NCI-H748 (cell line): ENCODE measurements around the gene MCC.
A peak's percentile ranks its signal among the peaks of the same experiment; 100 is the strongest.

ENCODE experiments used
- DNase-seq: peaks from one replicate; lab custom pipeline; 2025; ENCODE audit not compliant: unreplicated experiment; lab: John Stamatoyannopoulos, UW

The MCC gene

DNA sequence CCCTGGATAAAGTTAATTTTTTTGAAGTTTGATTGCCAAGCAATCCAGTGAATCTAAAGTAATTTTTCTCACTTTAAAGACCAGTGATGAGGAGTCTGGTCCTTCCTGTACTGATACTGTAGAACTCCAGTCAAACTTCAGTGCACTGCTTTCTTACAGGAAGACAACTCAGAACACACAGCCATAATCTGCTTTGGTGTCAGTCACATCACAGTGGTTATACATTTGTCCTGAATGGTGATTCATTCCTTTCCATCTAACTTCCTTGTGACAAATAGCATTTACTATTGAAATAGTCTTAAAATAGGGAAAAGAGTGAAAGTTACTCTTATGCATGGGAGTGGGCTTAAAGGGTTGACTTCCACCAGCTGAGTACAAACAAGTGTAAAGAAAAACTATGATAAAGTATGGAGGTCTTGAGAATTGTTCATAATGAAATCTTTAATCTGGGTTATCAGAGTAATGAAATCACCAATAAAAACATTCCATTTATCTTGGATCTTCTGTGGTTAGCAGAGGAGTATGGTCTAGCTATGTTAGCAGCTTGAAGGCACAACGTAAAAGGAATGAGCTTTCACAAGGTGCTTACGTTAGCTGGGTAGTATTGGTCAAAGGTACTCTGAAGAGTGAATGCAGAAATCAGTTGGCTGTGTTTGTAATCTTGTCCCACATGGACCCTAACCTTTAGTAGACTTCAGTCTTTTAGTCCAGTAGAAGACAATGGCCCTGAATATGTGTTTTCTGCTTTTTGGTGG lies 470.2 kb downstream of the MCC start:
- DNase-seq: no peak

DNA sequence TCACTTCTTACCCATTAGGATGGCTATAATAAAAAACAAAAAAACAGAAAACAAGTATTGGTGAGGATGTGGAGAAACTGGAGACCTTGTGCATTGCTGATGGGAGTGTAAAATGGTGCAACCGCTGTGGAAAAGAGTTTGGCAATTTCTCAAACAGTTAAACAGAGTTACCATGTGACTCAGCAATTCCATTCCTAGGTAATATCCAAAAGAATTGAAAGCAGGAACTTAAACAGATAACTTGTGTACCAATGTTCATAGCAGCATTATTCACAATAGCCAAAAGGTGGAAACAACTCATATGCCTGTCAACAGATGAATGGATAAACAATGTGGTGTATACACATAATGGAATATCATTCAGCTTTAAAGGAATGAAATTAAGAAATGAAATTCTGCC lies 482.8 kb downstream of the MCC start:
- DNase-seq: no peak

DNA sequence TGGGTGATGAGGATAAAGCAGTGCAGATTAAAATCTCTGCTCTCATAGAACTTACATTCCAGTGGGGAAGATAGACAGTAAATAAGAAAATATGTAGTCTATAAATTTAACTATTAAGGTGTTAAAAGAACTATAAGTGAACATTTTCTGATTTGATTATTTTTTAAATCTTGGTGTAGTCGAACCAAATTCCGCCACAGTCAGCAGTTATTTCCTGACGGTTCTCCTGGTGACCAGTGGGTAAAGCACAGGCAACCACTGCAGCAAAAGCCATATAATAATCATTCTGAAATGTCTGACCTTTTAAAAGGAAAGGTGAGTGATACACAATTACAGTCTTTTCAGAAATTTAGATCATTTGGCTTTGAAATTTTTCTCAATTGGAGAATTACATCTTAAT lies 484.5 kb downstream of the MCC start:
- no peak for DNase-seq

DNA sequence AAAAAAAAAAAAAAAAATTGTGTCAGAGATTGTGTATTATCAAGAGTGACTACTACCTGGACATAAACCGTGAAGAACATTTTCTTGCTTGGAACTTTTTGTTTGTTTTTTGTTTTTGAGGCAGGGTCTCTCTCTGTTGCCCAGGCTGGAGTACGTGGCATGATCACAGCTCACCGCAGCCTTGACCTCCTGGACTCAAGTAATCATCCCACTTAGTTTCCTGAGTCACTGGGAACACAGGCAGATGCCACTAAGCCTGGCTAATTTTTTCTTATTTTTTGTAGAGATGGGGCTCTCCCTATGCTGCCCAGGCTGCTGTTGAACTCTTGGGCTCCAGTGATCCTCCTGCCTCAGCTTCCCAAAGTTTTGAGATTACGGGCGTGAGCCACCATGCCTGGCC lies 485.8 kb downstream of the MCC start:
- DNase-seq: no peak

DNA sequence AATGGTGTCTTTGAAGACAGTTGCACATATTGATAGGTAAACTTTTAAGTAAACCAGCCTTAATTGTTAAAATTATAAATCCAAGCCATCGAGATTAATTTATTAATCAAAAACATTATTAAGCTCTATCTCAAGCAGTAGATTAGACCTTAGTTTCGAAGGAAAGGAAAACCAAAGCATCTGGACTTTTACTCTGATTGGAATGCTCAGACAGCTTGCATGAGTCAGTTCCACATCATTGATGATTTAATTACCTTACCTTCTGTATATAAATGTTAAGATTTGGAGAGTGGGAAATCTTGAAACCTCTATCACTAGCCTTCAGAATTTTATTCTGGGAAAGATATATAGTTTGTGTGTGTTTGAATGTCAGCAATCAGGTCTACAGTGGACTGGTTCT lies 487.8 kb downstream of the MCC start:
- no peak for DNase-seq

DNA sequence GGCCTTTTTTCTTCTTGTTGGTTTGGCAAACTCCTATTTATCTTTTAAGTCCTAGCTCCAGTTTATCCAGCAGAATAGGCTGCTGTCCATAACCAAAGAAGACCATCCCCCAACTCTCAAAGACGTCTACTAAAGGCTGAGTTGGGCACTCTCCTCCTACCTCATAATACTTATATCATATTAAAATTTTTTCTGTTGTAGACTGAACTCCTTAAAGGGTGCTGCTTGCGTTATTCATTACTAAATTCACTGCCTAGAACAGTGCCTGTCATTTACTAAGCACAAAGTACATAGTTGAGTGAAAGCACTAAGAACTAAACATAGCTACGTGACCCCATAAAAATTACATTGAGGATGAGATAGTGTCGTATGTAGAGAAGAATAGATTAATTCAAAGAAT lies 490.0 kb downstream of the MCC start:
- no peak for DNase-seq

DNA sequence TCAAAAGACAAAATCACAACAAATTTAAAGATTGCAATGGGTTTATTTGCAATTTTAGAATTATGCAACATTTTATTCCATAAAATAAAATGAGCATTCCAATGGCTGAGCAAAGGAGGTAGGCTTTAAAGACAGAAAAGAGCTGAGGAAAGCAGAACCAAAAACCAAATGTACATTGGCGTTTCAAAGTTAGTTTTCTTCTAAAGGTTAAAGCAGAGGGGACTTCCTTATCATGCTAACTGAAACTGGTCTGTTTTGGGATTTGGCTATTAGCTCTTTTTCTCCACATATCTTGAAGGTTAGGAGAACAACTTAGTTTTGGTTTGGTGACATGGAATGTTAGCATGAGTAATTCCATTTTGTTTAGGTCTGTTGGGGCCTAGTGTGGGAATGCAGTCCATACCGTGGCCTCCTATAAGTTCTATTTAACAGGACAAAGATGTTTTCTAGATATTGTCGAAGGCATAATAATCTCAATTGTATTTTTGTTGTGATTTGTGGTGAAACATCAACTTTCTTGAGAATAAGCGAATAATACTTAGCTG lies 491.4 kb downstream of the MCC start:
- no peak for DNase-seq

DNA sequence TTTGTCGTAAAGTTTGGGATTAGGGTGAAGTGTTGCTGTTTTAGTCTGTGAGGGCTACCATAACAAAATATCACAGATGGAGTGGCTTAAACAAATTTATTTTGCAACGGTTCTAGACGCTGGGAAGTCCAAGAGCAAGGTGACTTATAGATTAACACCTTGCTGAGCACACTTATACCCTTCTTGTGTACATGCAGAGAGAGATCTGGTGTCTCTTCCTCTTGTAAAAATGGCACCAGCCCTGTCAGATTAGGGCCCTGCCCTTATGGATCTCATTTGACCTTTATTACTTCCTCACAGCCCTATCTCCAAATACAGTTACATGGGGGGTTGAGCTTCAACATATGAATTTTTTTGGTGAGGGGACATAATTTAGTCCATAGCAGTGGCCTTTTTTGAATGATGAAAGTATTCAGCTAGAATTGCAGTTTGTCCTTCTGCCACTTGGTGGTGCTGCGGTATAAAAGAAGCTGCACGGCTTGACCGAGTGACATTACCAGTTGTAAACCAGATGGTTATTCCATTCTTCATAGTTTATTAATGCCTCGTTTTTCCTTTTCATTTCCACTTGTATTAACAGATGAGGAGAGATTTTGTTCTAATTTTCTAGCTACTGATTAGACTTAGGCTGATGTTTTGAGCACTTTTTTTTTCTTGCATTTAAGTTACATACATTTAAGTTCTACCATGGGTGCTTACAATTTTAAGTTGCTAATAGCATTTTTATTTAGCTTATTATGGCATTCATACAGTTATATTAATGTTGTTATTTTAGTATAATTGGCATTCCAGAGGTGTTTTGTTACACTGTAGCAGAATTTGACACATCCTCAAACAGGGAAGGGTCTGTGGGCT lies 492.3 kb downstream of the MCC start:
- peak; percentile 64 for DNase-seq

DNA sequence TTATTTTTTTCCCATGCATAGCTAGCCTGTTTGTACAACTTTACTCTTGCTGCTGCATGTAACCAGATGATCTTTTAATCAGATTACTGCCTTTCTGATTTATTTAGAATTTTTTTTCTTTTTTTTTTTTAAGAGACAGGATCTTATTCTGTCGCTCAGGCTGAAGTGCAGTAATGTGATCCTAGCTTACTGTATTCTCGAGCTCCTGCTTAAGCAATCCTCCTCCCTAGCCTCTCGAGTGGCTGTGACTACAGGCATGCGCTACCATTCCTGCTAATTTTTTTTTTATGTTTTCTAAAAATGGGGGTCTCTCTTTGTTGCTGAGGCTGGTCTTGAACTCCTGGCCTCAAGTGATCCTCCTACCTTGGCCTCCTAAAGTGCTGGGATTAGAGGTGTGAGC lies 502.0 kb downstream of the MCC start:
- DNase-seq: no peak

DNA sequence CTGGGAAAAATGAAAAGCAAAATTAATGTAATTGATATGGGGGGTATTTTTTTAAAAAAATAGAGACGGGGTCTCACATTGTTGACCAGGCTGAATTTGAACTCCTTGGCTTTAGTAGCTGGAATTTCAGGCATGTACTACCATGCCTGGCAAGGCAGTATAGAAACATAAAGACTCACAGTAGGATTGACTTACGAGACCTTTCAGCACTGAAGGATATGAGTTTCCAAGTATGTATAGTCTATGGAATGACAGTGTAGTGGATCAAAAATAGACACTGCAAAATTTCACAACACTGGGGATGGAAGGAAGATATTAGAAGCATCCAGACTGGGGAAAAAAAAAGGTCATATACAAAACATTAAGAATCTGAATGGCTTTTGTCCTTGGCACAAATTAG lies 504.9 kb downstream of the MCC start:
- DNase-seq: no peak

DNA sequence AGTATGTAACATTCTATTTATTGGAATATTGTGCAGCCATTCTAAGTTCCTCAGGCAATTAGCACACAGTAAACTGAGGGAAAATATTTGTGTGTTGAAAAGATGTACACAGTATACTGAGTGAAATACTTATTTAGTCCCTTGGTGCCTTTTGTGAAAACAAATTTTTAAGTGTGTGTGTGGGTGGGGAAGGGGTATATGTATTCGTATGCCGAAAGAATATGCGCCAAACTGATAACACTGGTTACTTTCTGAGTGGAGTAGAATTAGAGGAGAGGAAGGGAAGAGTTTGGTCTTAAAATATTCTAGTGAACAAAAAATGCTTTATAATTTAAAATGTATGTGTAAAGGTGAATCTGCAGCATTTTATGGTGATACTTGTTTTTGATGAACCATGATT lies 508.5 kb downstream of the MCC start:
- no peak for DNase-seq

DNA sequence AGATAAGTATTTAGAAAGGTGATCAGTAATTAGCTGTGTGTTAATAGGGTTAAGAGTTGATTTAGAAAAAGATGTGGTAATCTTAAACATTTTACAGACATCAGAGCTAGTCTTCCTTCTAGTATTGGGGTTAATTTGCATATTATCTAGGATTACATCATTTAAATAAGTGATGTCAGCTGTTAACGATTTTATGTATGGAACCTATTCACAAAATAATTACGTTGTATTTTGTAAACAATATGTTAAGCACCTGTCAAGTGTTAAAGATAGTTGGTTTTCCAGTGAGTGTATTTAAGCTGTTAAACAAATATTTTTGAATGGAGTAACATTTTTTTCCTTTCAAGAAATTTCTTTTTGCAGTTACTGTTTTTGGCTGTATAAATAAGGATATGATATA lies 509.4 kb downstream of the MCC start:
- peak; percentile 20 for DNase-seq

DNA sequence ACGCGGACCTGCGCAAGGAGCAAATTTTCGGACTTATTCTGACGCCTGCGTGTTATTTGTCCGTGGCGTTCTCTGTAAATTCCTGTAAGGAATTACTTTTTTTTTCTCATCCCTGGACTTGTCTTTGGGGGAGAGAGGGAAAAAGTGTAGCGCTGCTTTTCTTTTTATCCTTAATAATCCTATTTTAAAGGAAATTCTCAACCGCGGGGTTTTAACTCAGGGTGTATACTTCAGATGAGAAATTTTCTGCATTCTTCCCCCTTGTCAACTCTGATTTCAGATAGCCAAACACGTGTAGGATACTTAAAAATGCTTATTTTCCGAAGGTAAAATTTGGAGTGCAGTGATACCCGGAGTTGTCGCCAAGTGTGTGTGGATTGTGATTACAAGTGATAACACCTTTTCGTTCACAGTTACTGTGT lies 510.8 kb downstream of the MCC start:
- DNase-seq: peak; percentile 30

DNA sequence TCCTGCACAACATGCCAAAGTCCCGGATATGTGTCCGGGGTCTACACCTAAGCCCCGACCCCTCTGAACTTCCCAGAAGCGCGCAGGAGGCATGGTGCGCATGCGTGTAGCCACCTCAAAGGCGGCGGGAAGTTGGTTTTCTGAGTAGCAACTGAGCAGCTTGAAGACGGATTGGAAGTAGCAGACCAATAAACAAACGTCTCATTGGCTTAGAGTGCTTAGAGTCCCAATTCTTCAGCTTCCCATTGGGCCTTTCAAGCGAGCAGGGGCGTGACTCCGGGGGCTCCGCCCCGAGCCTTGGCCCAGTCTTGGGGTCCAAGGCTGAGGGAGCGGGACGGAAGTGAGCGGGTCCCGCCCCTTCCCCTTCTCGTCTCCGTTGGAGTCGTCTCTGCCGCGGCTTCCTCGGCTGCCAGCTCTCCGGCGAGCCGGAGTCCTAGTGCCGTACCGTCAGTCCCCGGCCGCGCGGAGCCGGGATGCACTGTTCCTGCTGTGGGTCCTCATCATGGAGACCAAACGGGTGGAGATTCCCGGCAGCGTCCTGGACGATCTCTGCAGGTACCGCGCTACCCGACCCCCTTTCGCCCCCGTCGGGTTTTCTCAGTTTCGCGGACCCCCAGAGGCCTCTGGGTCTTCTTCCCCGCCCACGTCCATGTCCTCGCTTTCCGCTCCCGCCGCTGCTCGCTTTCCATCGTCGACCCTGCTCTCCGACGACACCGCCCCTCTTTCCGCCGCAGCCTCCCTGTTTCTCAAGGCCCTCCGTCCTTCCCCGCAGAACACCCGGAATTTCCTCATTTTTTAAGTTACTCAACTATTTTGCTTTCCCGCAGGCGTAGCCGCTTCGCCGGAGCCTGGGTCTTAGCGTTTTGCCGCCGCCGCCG lies 511.6 kb downstream of the MCC start, which contains the start of gene DCP2:
TSS of gene DCP2 (plus strand) at position 367 of the 878 bp plus-strand sequence. CDS start at position 503, 136 bp downstream.
- DNase-seq: peak; percentile 99

DNA sequence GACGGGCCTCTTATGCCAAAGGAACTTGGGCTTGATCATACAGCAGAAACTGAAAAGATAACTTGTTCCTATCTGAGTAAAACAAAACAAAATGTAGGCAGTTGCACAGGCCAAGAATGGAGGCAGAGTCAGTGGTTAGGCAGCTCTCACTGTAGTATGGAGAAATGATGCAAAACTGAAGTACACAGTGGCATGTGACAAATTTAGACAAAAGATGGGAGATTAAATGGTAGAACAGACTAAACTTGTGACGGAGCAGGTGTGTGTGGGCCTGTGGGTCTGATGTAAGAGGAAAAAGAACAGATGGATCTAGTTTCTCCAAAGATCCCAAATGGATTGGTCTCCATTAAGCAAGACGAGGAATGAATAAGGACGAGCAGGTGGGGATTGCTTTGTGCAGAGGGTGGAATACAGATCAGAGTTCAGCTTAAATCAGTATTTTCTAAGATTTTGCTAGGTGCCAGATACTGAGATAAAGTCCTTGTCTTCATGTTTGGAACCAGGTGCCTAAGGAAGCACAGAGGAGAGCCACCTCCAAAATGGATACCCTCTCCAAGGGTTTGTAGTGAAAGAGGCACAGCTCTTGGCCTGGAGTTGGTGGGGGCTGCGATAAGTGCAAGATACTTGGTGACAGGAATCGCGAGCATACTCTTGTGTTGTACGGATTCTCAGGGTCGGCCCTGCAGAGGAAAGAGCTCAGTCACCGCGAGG lies 512.4 kb downstream of the MCC start:
- DNase-seq: no peak

DNA sequence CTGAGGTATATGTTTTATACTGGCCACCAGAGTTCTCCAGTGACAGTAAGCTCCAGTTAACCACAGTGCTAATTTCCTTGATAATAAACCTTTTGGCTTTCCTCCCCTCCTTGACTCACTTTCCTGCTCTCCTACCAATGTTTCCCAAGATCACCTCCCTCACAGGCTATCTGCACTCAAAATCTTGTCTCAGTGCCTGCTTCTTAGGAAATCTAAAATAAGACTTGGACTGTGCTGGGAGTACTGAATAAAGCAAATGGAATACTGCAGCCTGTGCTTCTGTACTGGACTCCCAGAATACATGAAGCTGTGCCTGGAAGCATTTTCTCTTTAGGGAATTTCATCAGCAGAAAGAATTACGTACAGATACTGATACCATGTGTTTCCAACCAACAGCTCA lies 513.4 kb downstream of the MCC start:
- no peak for DNase-seq

DNA sequence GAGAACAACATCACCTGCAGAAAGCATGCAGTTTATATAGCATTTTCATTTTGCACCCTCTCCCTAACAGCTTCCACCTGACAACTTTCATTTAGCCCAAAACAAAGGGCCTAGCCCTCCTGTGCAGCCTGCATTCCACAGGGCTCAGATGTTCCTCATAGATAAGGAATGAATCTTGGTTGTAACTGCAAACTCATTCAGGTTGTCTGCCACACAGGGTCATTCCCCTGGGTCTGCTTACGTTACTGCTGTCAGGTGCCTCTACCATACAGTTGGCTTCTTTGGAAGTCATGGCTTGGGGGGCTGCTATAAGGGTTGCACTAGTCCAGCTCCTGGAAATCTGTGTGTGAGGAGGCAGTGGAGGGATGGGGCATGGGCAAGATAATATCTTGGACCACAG lies 514.3 kb downstream of the MCC start:
- no peak for DNase-seq

DNA sequence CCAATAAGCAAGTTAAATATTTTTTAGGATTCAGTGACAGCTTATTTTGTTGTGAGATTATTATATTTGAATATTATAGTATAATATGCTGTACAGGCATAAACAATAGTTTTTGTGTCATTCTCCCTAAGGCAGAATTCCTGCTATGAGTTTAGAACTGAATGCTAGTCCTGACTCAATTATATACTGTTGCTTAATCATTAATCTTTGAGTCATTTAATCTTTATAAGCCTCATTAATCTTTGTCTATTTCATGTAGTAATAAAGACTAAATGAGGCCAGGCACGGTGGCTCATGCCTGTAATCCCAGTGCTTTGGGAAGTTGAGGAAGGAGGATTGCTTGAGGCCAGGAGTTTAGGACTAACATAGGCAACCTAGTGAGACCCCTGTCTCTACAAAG lies 515.2 kb downstream of the MCC start:
- no peak for DNase-seq
